ENCODE data around the gene HEPN1.

HEPN1 gene

DNA sequence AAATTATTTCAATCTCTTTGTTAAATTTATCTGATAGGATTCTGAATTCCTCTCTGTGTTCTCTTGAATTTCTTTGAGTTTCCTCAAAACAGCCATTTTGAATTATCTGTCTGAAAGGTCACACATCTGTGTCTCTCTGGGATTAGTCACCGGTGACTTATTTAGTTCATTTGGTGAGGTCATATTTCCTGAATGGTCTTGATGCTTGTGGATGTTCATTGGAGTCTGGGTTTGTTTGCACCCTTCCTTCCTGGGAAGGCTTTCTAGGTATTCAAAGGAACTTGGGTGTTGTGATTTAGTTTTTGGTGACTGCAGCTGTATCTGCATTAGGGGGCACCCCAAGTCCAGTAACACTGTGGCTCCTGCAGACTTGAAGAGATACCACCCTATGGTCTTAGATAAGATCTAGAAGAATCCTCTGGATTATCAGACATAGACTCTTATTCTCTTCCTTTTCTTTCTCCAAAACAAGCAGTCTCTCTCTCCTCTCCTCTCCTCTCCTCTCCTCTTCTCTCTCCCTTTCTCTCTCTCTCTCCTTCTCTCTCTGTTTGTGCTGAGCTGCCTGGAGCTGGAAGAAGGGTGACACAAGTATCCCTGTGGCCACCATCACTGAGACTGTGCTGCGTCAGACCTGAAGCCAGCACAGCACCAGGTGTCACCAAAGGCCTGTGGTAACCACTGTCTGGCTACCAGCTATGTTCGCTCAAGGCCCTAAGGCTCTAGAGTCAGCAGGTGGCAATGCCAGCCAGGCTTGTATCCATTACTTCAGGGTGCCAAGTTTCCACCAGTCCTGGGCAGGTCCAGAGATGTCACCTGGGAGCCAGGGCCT, 3.3 kb upstream of the HEPN1 start:
- Histone ChIP-seq H3K4me3 (ENCODE audit: insufficient read depth, low read length, poor library complexity, severe bottlenecking) (no peak overlapping the region), H2AFZ (ENCODE audit: low read depth, low read length, severe bottlenecking) (no peak overlapping the region), H3F3A (ENCODE audit: insufficient read depth) (no peaks in the 10 kb centered on the region), H3K9me2 (replicated peaks; ENCODE audit: insufficient read depth, low read length) (no peaks in the 10 kb centered on the region), H3K9ac (ENCODE audit: low read length) (no peak overlapping the region), H4K20me1 (ENCODE audit: low read depth, low read length) (no peaks in the 10 kb centered on the region), H3K27me3 (ENCODE audit: low read length) (no peaks in the 10 kb centered on the region), H3K36me3 (ENCODE audit: low read length) (no peaks in the 10 kb centered on the region), H3K79me2 (ENCODE audit: insufficient read depth, low read length) (no peaks in the 10 kb centered on the region), H3K9me3 (ENCODE audit: insufficient read depth, low read length) (no peaks in the 10 kb centered on the region), H3K4me2 (ENCODE audit: low read depth, low read length, poor library complexity, severe bottlenecking) (no peak overlapping the region), H3K27ac (ENCODE audit: low read depth, low read length) (no peak overlapping the region)
- no peak for TF ChIP-seq EZH2phosphoT487 (conservative IDR thresholded peaks at IDR 0.05; ENCODE audit: low read length)
- TF ChIP-seq, protein P1, sequence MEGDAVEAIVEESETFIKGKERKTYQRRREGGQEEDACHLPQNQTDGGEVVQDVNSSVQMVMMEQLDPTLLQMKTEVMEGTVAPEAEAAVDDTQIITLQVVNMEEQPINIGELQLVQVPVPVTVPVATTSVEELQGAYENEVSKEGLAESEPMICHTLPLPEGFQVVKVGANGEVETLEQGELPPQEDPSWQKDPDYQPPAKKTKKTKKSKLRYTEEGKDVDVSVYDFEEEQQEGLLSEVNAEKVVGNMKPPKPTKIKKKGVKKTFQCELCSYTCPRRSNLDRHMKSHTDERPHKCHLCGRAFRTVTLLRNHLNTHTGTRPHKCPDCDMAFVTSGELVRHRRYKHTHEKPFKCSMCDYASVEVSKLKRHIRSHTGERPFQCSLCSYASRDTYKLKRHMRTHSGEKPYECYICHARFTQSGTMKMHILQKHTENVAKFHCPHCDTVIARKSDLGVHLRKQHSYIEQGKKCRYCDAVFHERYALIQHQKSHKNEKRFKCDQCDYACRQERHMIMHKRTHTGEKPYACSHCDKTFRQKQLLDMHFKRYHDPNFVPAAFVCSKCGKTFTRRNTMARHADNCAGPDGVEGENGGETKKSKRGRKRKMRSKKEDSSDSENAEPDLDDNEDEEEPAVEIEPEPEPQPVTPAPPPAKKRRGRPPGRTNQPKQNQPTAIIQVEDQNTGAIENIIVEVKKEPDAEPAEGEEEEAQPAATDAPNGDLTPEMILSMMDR (IDR thresholded peaks at IDR 0.05; ENCODE audit: insufficient read depth, low read length, poor library complexity, severe bottlenecking), result no peak

DNA sequence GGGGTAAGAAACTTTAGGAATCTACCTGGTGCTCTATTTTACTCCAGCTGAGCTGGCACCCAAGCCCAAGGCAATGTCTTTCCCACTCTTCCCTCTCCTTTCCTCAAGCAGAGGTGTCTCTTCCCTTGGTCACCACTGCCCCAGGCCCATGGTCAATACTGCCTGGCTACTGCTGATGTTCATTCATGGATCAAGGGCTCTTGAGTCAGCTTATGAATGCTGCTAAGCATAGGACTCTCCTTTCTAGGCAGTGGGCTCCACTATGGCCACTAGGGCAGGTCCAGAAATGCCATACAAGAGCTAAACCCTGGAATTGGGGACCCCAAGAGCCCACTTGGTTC, 2.7 kb upstream of the HEPN1 start:
- TF ChIP-seq EZH2phosphoT487 (conservative IDR thresholded peaks at IDR 0.05; ENCODE audit: low read length), result no peak
- TF ChIP-seq, protein P1 (IDR thresholded peaks at IDR 0.05; ENCODE audit: insufficient read depth, low read length, poor library complexity, severe bottlenecking), result no peak
- Histone ChIP-seq H3K27ac (ENCODE audit: low read depth, low read length) (no peak overlapping the region), H4K20me1 (ENCODE audit: low read depth, low read length) (no peaks in the 10 kb centered on the region), H3K9me3 (ENCODE audit: insufficient read depth, low read length) (no peaks in the 10 kb centered on the region), H3K9ac (ENCODE audit: low read length) (no peak overlapping the region), H3F3A (ENCODE audit: insufficient read depth) (no peaks in the 10 kb centered on the region), H3K4me3 (ENCODE audit: insufficient read depth, low read length, poor library complexity, severe bottlenecking) (no peak overlapping the region), H3K79me2 (ENCODE audit: insufficient read depth, low read length) (no peaks in the 10 kb centered on the region), H3K4me2 (ENCODE audit: low read depth, low read length, poor library complexity, severe bottlenecking) (no peak overlapping the region), H3K27me3 (ENCODE audit: low read length) (no peaks in the 10 kb centered on the region), H2AFZ (ENCODE audit: low read depth, low read length, severe bottlenecking) (no peak overlapping the region), H3K9me2 (replicated peaks; ENCODE audit: insufficient read depth, low read length) (no peaks in the 10 kb centered on the region), H3K36me3 (ENCODE audit: low read length) (no peaks in the 10 kb centered on the region)

GRCh38 chr11:124917115-124917637, 1.9 kb upstream of the HEPN1 start:
- Histone ChIP-seq H2AFZ (ENCODE audit: low read depth, low read length, severe bottlenecking) (no peak overlapping the region), H3K9me2 (replicated peaks; ENCODE audit: insufficient read depth, low read length) (no peaks in the 10 kb centered on the region), H3K4me3 (ENCODE audit: insufficient read depth, low read length, poor library complexity, severe bottlenecking) (no peak overlapping the region), H3K79me2 (ENCODE audit: insufficient read depth, low read length) (no peaks in the 10 kb centered on the region), H3K27ac (ENCODE audit: low read depth, low read length) (no peak overlapping the region), H3K36me3 (ENCODE audit: low read length) (no peaks in the 10 kb centered on the region), H3K4me2 (ENCODE audit: low read depth, low read length, poor library complexity, severe bottlenecking) (no peak overlapping the region), H3F3A (ENCODE audit: insufficient read depth) (no peaks in the 10 kb centered on the region), H3K27me3 (ENCODE audit: low read length) (no peaks in the 10 kb centered on the region), H3K9ac (ENCODE audit: low read length) (no peak overlapping the region), H4K20me1 (ENCODE audit: low read depth, low read length) (no peaks in the 10 kb centered on the region), H3K9me3 (ENCODE audit: insufficient read depth, low read length) (no peaks in the 10 kb centered on the region)
- TF ChIP-seq EZH2phosphoT487 (conservative IDR thresholded peaks at IDR 0.05; ENCODE audit: low read length), result no peak
- TF ChIP-seq, protein P1 (IDR thresholded peaks at IDR 0.05; ENCODE audit: insufficient read depth, low read length, poor library complexity, severe bottlenecking), result no peak

Measured in SU-DHL-6 (cell line).